ENCODE results near the gene SHISA7.
"Not testable (repeated sequence)": the region's sequence is repeated elsewhere in the genome, so short reads cannot be mapped to it uniquely, and the experiment has no call there.

Gene SHISA7

GRCh38 chr19:55423225-55424005, 19.7 kb downstream of the SHISA7 start:
- Histone ChIP-seq H3K4me2 (no peak overlapping the region), H3K27me3 (ENCODE audit: insufficient read depth, low read depth) (peaks cover 93% of the 10 kb centered on the region), H3K36me3 (ENCODE audit: insufficient read depth) (no peaks in the 10 kb centered on the region), H2AFZ (ENCODE audit: low read depth) (no peak overlapping the region), H3K4me3 (IDR thresholded peaks at IDR 0.05; ENCODE audit: insufficient read depth, low read depth, low read length) (no peak overlapping the region), H3K4me1 (ENCODE audit: low read depth, poor library complexity, severe bottlenecking) (no peaks in the 10 kb centered on the region), H3K9ac (no peak overlapping the region), H4K20me1 (ENCODE audit: insufficient read depth) (no peaks in the 10 kb centered on the region), H3K79me2 (ENCODE audit: insufficient read depth, low read depth) (no peaks in the 10 kb centered on the region), H3K27ac (no peak overlapping the region)
- TF ChIP-seq CTCF (conservative IDR thresholded peaks at IDR 0.05; ENCODE audit: low read depth, low read length): no peak

- H3K36me3 ChIP-seq (ENCODE audit: insufficient read depth); H3K4me3 ChIP-seq (IDR thresholded peaks at IDR 0.05; ENCODE audit: insufficient read depth, low read depth, low read length); H3K79me2 ChIP-seq (ENCODE audit: insufficient read depth, low read depth); H3K4me1 ChIP-seq (ENCODE audit: low read depth, poor library complexity, severe bottlenecking); H4K20me1 ChIP-seq (ENCODE audit: insufficient read depth); H3K27ac ChIP-seq; H3K9ac ChIP-seq; H3K4me2 ChIP-seq; H2AFZ ChIP-seq (ENCODE audit: low read depth): not testable (repeated sequence)
- H3K27me3 ChIP-seq (ENCODE audit: insufficient read depth, low read depth): peaks cover 75% of the 10 kb centered on the region
Measured at GRCh38 chr19:55421281-55421680, 21.8 kb downstream of the SHISA7 start.

- Histone ChIP-seq H3K4me3 (IDR thresholded peaks at IDR 0.05; ENCODE audit: insufficient read depth, low read depth, low read length) (no peak overlapping the region), H3K4me2 (no peak overlapping the region), H3K9ac (no peak overlapping the region), H2AFZ (ENCODE audit: low read depth) (no peak overlapping the region), H3K4me1 (ENCODE audit: low read depth, poor library complexity, severe bottlenecking) (no peaks in the 10 kb centered on the region), H3K79me2 (ENCODE audit: insufficient read depth, low read depth) (no peaks in the 10 kb centered on the region), H4K20me1 (ENCODE audit: insufficient read depth) (no peaks in the 10 kb centered on the region), H3K36me3 (ENCODE audit: insufficient read depth) (no peaks in the 10 kb centered on the region), H3K27me3 (ENCODE audit: insufficient read depth, low read depth) (peaks cover 72% of the 10 kb centered on the region), H3K27ac (no peak overlapping the region)
- no peak for TF ChIP-seq CTCF (conservative IDR thresholded peaks at IDR 0.05; ENCODE audit: low read depth, low read length)
Measured at GRCh38 chr19:55419624-55420236, 23.4 kb downstream of the SHISA7 start.

- Histone ChIP-seq H3K36me3 (ENCODE audit: insufficient read depth) (no peaks in the 10 kb centered on the region), H3K27me3 (ENCODE audit: insufficient read depth, low read depth) (peaks cover 72% of the 10 kb centered on the region), H3K4me3 (IDR thresholded peaks at IDR 0.05; ENCODE audit: insufficient read depth, low read depth, low read length) (no peak overlapping the region), H3K27ac (no peak overlapping the region), H3K4me1 (ENCODE audit: low read depth, poor library complexity, severe bottlenecking) (no peaks in the 10 kb centered on the region), H4K20me1 (ENCODE audit: insufficient read depth) (no peaks in the 10 kb centered on the region), H3K79me2 (ENCODE audit: insufficient read depth, low read depth) (no peaks in the 10 kb centered on the region), H3K9ac (no peak overlapping the region), H2AFZ (ENCODE audit: low read depth) (no peak overlapping the region), H3K4me2 (no peak overlapping the region)
- TF ChIP-seq CTCF (conservative IDR thresholded peaks at IDR 0.05; ENCODE audit: low read depth, low read length): no peak
Measured at GRCh38 chr19:55419103-55419502, 24.0 kb downstream of the SHISA7 start.

GRCh38 chr19:55418185-55418584, 24.9 kb downstream of the SHISA7 start:
- H3K27me3 ChIP-seq (ENCODE audit: insufficient read depth, low read depth): peaks cover 64% of the 10 kb centered on the region
- no peak overlapping the region for H3K4me3 ChIP-seq (IDR thresholded peaks at IDR 0.05; ENCODE audit: insufficient read depth, low read depth, low read length)
- no peak overlapping the region for H3K27ac ChIP-seq
- no peak overlapping the region for H3K9ac ChIP-seq
- H4K20me1 ChIP-seq (ENCODE audit: insufficient read depth): no peaks in the 10 kb centered on the region
- no peak overlapping the region for H3K4me2 ChIP-seq
- no peaks in the 10 kb centered on the region for H3K79me2 ChIP-seq (ENCODE audit: insufficient read depth, low read depth)
- peak; percentile 92 for TF ChIP-seq CTCF (conservative IDR thresholded peaks at IDR 0.05; ENCODE audit: low read depth, low read length)
- H3K4me1 ChIP-seq (ENCODE audit: low read depth, poor library complexity, severe bottlenecking): no peaks in the 10 kb centered on the region
- no peaks in the 10 kb centered on the region for H3K36me3 ChIP-seq (ENCODE audit: insufficient read depth)
- no peak overlapping the region for H2AFZ ChIP-seq (ENCODE audit: low read depth)
